A673 (cell line): ENCODE results near the gene UBE2Q1. TPM values are rescaled to one million over a fixed set of nuclear protein-coding genes. Genes with fewer than 3 reads are reported as not detected.

Source experiments
- BruUV-seq: library from RNA; stranded (reverse); fragments of 400-500 nt; replicated peaks from 2 replicates; lab custom pipeline; 2021; lab: Mats Ljungman, UMichigan
- CTCF ChIA-PET: fragments of 300-600 bp; sonication (Branson Sonifier 250); formaldehyde crosslinking; loops from one replicate; lab custom pipeline; 2022; ENCODE audit warnings: antibody characterized with exemption; lab: Charles Lee
- POLR2A ChIA-PET: fragments of 300-600 bp; sonication (Branson Sonifier 250); formaldehyde crosslinking; loops from one replicate; lab custom pipeline; 2022; ENCODE audit warnings: antibody characterized with exemption; ENCODE audit not compliant: low non-redundant PET; lab: Charles Lee
- DNase-seq: peaks from one replicate; pipeline ENCODE4 v3.0.0-alpha.2; 2015; ENCODE audit warnings: low spot score
- H3K27ac ChIP-seq: fragments of 200-600 bp; sonication (generic); 2 replicates; pipeline ENCODE4 v1.5.1; 2016; ENCODE audit warnings: mixed run types, low read depth, mild to moderate bottlenecking, mixed read lengths, antibody characterized with exemption, low read length; ENCODE audit not compliant: poor library complexity, severe bottlenecking
- H3K27me3 ChIP-seq: fragments of 200-600 bp; sonication (generic); replicated peaks from 2 replicates; pipeline ENCODE4 v1.6.1; 2017; ENCODE audit warnings: mixed run types, low read depth, mild to moderate bottlenecking, mixed read lengths, antibody characterized with exemption, low read length; ENCODE audit not compliant: insufficient read depth, poor library complexity
- H3K36me3 ChIP-seq: fragments of 200-600 bp; sonication (generic); 2 replicates; pipeline ENCODE4 v1.6.1; 2016; ENCODE audit warnings: mixed run types, mild to moderate bottlenecking, mixed read lengths, antibody characterized with exemption, low read length; ENCODE audit not compliant: insufficient read depth, poor library complexity, severe bottlenecking
- H3K4me1 ChIP-seq: fragments of 200-600 bp; sonication (generic); 2 replicates; pipeline ENCODE4 v1.6.1; 2017; ENCODE audit warnings: mixed run types, mild to moderate bottlenecking, mixed read lengths, antibody characterized with exemption, low read length; ENCODE audit not compliant: insufficient read depth, poor library complexity, severe bottlenecking
- H3K4me3 ChIP-seq: fragments of 200-600 bp; sonication (generic); 2 replicates; pipeline ENCODE4 v1.5.1; 2016; ENCODE audit warnings: low read depth, mixed run types, mild to moderate bottlenecking, mixed read lengths, low read length; ENCODE audit not compliant: poor library complexity, severe bottlenecking
- H3K9me3 ChIP-seq: fragments of 200-600 bp; sonication (generic); 2 replicates; pipeline ENCODE4 v1.6.1; 2016; ENCODE audit warnings: mixed run types, low read depth, mild to moderate bottlenecking, mixed read lengths, antibody characterized with exemption, low read length; ENCODE audit not compliant: poor library complexity, severe bottlenecking
- EZH2 ChIP-seq: fragments of 200-600 bp; sonication (generic); IDR thresholded peaks from 2 replicates; pipeline ENCODE4 v1.6.1; 2017; ENCODE audit warnings: borderline replicate concordance, low read depth, mild to moderate bottlenecking, mixed read lengths, antibody characterized with exemption, low read length; ENCODE audit not compliant: poor library complexity, severe bottlenecking
- intact Hi-C: fragments of 100-400 bp; cut with micrococcal nuclease; formaldehyde crosslinking; loops from one replicate; pipeline ENCODE4 v1.10.0; 2022; ENCODE audit not compliant: unreplicated experiment
- total RNA-seq: library from RNA; stranded (reverse); gene quantifications from 2 replicates; pipeline ENCODE4 v1.2.3, GENCODE V29; 2021
- TF ChIP-seq, protein P1 (sequence below): fragments of 300-800, 200-600 bp; sonication (generic); conservative IDR thresholded peaks from 2 replicates; pipeline ENCODE4 v1.5.1; 2017; ENCODE audit warnings: low read depth, mild to moderate bottlenecking, antibody characterized with exemption, low read length, moderate library complexity, mixed read lengths

Gene UBE2Q1
- total RNA-seq, 1 experiment from 2014 or later, result 84.5 TPM

DNA sequence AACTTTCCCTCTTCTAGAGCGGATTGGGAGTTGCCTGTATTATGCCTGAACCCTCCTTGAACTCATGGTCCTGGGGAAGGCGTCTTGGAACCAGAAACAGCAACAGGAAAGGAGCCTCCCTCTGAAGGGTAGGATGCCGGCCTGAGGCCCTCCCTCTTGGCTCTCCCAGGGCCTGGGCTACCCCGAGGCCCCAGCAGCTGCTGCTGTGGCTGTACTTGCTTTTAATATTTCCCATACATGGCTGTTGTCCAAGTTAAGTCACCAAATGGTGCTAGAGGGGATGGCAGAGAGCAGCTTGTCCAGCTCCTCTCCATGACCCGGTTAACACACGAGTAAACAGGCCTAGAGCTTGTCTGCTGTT lies 19.6 kb upstream of the UBE2Q1 start:
- no peak overlapping the region for H3K4me3 ChIP-seq
- intact Hi-C loops, result no loop called here
- H3K27ac ChIP-seq, result no peak overlapping the region
- POLR2A ChIA-PET, result no interaction called here
- CTCF ChIA-PET, result no interaction called here
- BruUV-seq, result no TSS peak
- no peak for DNase-seq
- no peaks in the 10 kb centered on the region for H3K27me3 ChIP-seq
- H3K36me3 ChIP-seq, result peaks cover 44% of the 10 kb centered on the region
- TF ChIP-seq, protein P1, sequence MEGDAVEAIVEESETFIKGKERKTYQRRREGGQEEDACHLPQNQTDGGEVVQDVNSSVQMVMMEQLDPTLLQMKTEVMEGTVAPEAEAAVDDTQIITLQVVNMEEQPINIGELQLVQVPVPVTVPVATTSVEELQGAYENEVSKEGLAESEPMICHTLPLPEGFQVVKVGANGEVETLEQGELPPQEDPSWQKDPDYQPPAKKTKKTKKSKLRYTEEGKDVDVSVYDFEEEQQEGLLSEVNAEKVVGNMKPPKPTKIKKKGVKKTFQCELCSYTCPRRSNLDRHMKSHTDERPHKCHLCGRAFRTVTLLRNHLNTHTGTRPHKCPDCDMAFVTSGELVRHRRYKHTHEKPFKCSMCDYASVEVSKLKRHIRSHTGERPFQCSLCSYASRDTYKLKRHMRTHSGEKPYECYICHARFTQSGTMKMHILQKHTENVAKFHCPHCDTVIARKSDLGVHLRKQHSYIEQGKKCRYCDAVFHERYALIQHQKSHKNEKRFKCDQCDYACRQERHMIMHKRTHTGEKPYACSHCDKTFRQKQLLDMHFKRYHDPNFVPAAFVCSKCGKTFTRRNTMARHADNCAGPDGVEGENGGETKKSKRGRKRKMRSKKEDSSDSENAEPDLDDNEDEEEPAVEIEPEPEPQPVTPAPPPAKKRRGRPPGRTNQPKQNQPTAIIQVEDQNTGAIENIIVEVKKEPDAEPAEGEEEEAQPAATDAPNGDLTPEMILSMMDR, result no peak
- TF ChIP-seq EZH2, result no peak
- H3K4me1 ChIP-seq, result no peaks in the 10 kb centered on the region
- H3K9me3 ChIP-seq, result no peaks in the 10 kb centered on the region

DNA sequence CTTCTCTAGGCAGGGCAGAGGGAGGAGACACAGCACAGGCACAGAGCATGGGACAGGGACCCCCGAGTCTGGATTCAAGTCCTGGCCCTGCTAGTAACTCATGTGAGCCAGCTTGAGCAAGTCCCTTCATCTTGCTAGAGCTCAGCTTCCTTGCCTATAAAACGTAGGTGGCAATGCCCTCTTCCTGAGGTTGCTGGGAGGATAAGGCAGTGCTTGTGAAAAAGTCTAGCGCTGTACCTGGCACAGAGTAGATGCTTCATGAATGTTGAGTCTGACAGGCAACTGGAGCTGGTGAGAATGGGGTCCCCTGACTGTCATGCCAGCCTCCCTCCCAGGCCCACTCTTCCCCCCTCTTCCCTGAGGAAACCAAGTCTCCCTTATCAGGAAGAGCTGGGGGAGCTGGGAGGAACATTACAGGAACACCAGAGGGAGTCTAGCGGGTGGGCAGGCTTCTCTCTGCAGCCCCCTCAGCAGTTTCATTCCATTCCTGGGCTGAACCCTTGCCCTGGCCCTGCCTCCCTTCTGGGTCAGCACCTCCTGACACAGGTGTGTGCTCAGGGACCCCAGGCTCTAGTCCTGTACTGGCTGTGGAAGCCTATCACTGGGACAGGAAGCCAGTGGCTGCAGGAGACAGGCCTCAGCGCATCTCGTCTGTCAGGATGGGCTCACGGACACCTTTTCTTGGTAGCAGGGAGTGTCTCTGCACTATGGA lies 19.0 kb upstream of the UBE2Q1 start:
- TF ChIP-seq EZH2, result no peak
- TF ChIP-seq, protein P1, result no peak
- no peak for DNase-seq
- intact Hi-C loops, result no loop called here
- CTCF ChIA-PET, result no interaction called here
- H3K9me3 ChIP-seq, result no peaks in the 10 kb centered on the region
- no TSS peak for BruUV-seq
- H3K36me3 ChIP-seq, result peaks cover 38% of the 10 kb centered on the region
- no peaks in the 10 kb centered on the region for H3K4me1 ChIP-seq
- no peaks in the 10 kb centered on the region for H3K27me3 ChIP-seq
- POLR2A ChIA-PET, result no interaction called here
- H3K27ac ChIP-seq, result no peak overlapping the region
- H3K4me3 ChIP-seq, result no peak overlapping the region

DNA sequence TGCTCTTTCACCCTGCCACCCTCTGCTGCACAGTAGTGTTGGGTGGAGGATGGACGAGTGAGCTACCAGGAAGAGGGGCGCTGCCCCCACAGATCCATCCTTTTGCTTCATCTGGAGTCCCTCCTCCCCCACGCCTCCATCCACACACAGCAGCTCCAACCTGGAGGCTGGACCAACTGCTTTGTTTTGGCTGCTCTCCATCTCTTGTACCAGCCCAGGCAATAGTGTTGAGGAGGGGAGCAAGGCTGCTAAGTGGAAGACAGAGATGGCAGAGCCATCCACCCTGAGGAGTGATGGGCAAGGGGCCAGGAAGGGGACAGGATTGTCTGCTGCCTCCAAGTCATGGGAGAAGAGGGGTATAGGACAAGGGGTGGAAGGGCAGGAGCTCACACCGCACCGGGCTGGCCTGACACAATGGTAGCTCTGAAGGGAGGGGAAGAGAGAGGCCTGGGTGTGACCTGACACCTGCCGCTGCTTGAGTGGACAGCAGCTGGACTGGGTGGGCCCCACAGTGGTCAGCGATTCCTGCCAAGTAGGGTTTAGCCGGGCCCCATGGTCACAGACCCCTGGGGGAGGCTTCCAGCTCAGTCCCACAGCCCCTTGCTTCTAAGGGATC lies 17.6 kb upstream of the UBE2Q1 start:
- H3K4me3 ChIP-seq, result no peak overlapping the region
- H3K27ac ChIP-seq, result no peak overlapping the region
- no TSS peak for BruUV-seq
- H3K36me3 ChIP-seq, result peaks cover 27% of the 10 kb centered on the region
- H3K27me3 ChIP-seq, result no peaks in the 10 kb centered on the region
- ChIA-PET POLR2A (no interaction called here), CTCF (no interaction called here)
- DNase-seq, result no peak
- no peak for TF ChIP-seq EZH2
- TF ChIP-seq, protein P1, result no peak
- intact Hi-C loops, result no loop called here
- no peaks in the 10 kb centered on the region for H3K9me3 ChIP-seq
- no peaks in the 10 kb centered on the region for H3K4me1 ChIP-seq
